NB4 (cell line): ENCODE data around the gene ZSCAN10.

ENCODE experiments used
- DNase-seq: peaks from one replicate; pipeline ENCODE4 v3.0.0; 2010; ENCODE audit warnings: low read depth
- H3K4me3 ChIP-seq: one replicate; pipeline ENCODE4 v1.5.1; 2011; ENCODE audit warnings: mild to moderate bottlenecking, low read depth, low read length, moderate library complexity
- MYC ChIP-seq: IDR thresholded peaks from 2 replicates; pipeline ENCODE4 v1.6.1; 2011; ENCODE audit warnings: low read depth, low read length
- POLR2A ChIP-seq: IDR thresholded peaks from 2 replicates; pipeline ENCODE4 v1.6.1; 2011; ENCODE audit warnings: mild to moderate bottlenecking; ENCODE audit not compliant: insufficient read length; ENCODE audit errors: extremely low read depth
- TF ChIP-seq, protein P1 (sequence below): IDR thresholded peaks from 2 replicates; pipeline ENCODE4 v1.6.1; 2011; ENCODE audit warnings: low read depth, low read length
- TF ChIP-seq, protein P2 (sequence below): IDR thresholded peaks from one replicate; pipeline ENCODE4 v1.5.1; 2012; ENCODE audit warnings: low read depth, low read length

The ZSCAN10 gene

GRCh38 chr16:3063625-3064386, 35.3 kb downstream of the ZSCAN10 start:
- H3K4me3 ChIP-seq = no peak overlapping the region
- no peak for DNase-seq
- TF ChIP-seq MYC (no peak), POLR2A (no peak)
- TF ChIP-seq, protein P1, sequence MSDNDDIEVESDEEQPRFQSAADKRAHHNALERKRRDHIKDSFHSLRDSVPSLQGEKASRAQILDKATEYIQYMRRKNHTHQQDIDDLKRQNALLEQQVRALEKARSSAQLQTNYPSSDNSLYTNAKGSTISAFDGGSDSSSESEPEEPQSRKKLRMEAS = no peak
- TF ChIP-seq, protein P2, sequence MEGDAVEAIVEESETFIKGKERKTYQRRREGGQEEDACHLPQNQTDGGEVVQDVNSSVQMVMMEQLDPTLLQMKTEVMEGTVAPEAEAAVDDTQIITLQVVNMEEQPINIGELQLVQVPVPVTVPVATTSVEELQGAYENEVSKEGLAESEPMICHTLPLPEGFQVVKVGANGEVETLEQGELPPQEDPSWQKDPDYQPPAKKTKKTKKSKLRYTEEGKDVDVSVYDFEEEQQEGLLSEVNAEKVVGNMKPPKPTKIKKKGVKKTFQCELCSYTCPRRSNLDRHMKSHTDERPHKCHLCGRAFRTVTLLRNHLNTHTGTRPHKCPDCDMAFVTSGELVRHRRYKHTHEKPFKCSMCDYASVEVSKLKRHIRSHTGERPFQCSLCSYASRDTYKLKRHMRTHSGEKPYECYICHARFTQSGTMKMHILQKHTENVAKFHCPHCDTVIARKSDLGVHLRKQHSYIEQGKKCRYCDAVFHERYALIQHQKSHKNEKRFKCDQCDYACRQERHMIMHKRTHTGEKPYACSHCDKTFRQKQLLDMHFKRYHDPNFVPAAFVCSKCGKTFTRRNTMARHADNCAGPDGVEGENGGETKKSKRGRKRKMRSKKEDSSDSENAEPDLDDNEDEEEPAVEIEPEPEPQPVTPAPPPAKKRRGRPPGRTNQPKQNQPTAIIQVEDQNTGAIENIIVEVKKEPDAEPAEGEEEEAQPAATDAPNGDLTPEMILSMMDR = no peak

DNA sequence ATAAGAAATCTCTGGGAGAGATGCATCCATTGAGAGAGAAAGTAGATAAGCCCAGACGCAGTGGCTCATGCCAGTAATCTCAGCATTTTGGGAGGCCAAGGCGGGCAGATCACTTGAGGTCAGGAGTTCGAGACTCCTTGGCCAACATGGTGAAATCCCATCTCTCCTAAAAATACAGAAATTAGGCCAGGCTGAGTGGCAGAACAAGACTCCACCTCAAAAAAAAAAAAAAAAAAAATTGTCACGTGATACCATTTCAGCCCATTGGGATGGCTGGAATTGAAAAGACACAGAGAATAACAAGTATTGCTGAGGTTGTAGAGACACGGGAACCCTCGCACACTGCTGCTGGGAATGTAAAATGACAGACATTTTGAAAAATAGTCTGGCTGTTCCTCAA, 36.5 kb downstream of the ZSCAN10 start:
- no peak overlapping the region for H3K4me3 ChIP-seq
- TF ChIP-seq, protein P2 = no peak
- TF ChIP-seq, protein P1 = no peak
- TF ChIP-seq MYC (no peak), POLR2A (no peak)
- DNase-seq = no peak

GRCh38 chr16:3060339-3061127, 38.6 kb downstream of the ZSCAN10 start:
- H3K4me3 ChIP-seq = no peak overlapping the region
- TF ChIP-seq POLR2A = no peak
- TF ChIP-seq, protein P1 = no peak
- TF ChIP-seq MYC = no peak
- TF ChIP-seq, protein P2 = no peak
- no peak for DNase-seq

DNA sequence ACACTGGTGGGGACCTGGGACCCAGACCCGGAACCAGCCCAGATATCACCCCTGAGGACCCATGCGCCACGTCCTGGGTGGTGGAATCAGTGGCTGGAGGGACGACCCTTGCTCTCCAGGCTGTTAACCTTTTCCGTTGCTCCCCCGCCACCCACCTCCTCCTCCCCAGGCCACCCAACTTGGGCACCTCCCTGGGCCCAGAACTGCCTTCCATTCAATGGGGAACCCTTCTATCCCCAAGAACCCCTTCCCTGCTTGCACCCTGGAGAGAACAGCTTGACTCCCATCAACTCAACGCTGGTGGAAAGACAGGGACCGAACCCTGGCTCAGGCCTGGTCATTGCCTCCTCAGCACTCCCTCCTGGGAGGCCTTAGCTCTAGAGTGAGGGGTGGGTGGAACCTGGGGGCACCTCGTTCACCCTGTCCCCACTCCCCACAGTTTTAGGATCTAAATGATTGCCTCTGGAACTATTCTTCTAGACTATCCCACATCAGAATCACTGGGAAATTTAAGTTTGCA, 39.3 kb downstream of the ZSCAN10 start:
- H3K4me3 ChIP-seq = peak overlapping the region; percentile 25
- no peak for DNase-seq
- TF ChIP-seq POLR2A (no peak), MYC (no peak)
- TF ChIP-seq, protein P1 = no peak
- TF ChIP-seq, protein P2 = no peak

GRCh38 chr16:3059041-3059722, 39.9 kb downstream of the ZSCAN10 start:
- H3K4me3 ChIP-seq = peak overlapping the region; percentile 61
- TF ChIP-seq, protein P1 = peak; percentile 21; the same call in 1 of the 2 replicates
- TF ChIP-seq, protein P2 = peak; percentile 32
- peak; percentile 61; the same call in 1 of the 2 replicates for TF ChIP-seq MYC
- peak; percentile 53 for TF ChIP-seq POLR2A
- peak; percentile 89 for DNase-seq
